GM21515 (cell line): ENCODE results near the gene EIF1AD.
"Not testable (repeated sequence)": the region's sequence is repeated elsewhere in the genome, so short reads cannot be mapped to it uniquely, and the experiment has no call there.

ENCODE experiments used
- ATAC-seq: cut with Tn5 transposase; IDR thresholded peaks from one replicate; pipeline ENCODE4 v1.9.1; 2021; ENCODE audit not compliant: unreplicated experiment

The EIF1AD gene

DNA sequence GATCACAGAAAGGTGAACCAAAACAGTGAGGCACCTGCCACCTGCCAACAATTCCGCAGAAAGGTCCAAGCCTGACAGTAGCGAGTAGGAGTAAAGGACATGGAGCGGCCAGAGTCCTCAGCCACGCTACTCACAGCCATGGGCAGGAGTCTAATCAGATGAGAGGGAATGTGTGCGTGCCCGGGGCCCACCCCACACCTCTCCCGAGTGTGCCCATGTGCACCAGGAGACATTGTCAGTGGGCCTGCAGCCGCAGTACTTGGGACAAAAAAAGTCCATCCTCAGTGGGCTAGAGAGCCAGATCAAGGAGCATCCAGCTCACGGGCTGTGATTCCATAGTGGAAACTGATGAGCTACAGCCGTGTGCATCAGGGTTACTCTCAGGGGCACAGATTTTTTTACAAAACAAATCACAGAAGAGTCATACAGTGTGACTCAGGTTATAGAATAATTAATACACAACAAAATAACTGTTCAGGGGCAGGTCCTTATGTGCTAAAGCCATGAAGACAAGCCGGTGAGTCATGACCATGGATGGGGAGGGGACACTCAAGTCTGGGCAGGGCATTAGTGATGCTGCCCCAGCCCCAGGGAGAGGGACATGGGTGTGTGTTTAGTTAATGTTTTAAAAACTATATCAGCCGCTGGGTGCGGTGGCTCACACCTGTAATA is 28.4 kb downstream of the EIF1AD start:
- no peak for ATAC-seq

DNA sequence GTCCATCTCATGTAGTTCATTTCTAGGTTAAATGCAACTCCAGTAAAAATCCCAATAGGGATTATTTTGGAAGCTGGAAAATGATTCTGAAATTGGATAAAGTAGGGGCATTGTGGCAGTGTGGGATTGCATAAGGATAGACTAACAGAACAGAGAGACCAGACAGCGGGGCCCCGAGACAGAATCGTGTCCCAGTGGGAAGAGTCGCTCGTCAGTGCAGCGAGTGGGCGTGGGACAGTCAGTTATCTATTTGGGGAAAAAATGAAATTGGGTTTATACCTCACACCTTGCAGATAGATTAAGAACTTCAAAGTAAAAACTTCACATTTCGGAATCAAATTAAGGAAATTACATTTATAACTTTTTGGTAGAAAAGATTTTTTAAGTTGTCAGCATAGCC is 29.8 kb downstream of the EIF1AD start:
- no peak for ATAC-seq

DNA sequence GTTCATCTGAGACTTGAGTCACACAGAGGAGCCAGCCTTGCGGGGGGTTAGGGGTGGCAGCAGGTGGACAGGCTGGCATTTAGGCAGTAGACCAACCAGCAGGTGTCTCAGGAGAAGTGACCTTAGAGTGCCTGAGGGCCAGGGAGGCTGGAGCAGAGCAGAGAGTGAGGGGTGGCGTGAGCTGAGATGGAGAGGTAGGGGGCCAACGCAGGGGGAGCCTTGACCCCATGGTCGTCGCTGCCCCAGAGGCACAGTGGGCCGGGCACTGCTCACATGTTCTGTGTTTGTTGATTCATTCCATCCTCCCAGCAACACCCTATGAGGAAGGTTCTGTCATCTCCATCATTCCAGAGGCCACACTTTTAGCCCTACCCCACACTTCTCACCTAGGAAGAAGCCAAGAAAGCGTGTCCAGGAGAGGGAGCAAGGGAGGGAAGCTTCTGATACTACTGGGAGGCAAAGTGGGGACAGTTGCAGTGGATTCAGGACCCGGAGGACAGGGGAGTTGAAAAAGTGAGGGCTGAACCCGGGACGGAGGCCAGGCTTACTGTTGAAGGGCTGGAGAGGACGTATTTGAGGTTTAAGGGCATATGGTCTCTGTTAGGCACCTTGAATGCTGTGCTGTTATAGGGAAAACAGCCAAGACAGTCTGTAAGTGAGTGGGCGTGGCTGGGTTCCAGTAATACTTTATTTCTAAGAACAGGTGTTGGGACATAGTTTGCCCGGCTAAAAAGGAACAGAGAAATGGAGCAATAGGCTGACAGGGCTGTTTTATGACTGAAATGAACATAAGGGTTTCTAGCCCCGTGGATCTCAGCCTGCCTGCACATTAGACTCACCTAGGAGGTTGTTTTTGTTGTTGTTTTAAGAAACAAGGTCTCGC is 33.1 kb downstream of the EIF1AD start:
- ATAC-seq, result no peak

GRCh38 chr11:65967329-65967934 is 34.5 kb downstream of the EIF1AD start:
- no peak for ATAC-seq

DNA sequence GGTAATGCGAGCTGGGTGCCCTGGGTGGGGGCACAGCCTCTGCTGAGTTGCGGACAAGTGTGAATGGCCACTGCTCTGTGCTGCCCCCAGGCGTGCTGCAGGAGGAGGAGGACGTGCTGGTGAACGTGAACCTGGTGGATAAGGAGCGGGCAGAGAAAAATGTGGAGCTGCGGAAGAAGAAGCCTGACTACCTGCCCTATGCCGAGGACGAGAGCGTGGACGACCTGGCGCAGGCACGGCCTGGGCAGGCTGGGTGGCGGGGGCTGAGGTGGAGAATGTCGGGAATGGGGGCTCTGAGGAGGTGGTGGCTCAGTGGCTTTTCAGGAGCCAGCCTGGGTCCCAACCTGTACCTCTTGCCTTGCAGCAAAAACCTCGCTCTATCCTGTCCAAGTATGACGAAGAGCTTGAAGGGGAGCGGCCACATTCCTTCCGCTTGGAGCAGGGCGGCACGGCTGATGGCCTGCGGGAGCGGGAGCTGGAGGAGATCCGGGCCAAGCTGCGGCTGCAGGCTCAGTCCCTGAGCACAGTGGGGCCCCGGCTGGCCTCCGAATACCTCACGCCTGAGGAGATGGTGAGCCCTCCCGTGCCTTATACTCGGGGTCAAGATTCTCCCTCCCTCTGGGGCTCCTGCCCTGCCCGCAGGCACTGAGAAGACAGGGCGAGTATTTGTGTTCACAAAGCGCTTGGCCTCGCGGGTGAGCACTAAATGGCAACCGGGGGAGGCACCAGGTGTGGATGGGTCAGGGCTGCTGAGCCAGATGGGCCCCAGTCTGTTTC is 35.8 kb downstream of the EIF1AD start:
- no peak for ATAC-seq

DNA sequence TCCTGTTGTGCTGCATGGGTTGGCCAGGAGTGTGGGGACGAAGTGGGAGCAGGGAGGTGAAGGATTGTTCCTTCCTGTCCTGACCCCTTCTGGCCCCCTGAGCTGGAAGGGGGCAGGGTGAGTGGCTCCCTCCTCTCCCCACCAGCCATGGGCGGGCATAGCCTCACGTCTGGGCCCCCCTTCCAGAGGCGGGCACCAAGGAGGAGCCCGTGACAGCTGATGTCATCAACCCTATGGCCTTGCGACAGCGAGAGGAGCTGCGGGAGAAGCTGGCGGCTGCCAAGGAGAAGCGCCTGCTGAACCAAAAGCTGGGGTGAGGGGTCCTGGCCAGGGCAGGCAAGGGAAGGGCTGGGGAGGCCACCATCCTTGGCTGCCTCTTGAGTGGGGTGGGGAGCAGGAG is 37.1 kb downstream of the EIF1AD start:
- no peak for ATAC-seq

DNA sequence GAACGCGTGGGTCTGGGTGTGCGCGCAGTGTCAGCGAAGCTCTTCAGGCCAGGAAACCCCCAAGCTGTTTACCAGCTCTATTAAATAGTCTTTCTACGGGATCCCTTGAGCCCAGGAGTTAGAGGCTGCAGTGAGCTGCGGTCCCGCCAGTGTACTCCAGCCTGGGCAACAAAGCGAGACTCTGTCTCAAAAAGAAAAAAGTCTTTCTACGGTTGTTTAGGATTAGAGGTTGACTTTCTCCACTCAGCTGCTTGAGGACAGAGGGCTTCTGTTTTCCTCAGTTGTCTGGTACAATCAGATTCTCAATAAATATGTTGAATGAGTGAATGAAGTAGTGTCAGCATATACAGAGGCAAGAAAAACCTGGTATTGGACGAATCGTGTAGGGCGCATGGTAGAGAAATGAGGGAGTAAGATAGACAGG is 39.8 kb downstream of the EIF1AD start:
- no peak for ATAC-seq

GRCh38 chr11:65961267-65962140 is 40.5 kb downstream of the EIF1AD start, which contains the start of gene SART1:
Gene SART1, plus strand, starts transcription at chr11:65961734. Its CDS starts 47 bp downstream, at chr11:65961781.
- ATAC-seq, result peak; percentile 73

DNA sequence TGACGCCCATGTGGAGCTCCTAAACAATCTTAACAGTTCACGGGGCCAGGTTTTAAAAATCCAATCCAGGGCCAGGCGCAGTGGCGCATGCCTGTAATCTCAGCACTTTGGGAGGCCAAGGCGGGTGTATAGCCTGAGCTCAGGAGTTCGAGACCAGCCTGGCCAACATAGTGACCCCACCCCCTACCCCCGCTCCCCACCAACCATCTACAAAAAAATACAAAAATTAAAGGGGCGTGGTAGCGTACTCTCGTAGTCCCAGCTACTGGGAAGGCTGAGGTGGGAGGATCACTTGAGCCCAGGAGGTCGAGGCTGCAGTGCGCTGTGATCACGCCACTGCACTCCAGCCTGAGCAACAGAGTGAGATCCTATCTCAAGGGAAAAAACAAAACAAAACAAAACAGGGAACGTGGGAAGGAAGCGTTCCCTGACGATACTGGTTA is 41.1 kb downstream of the EIF1AD start:
- ATAC-seq, result no peak

DNA sequence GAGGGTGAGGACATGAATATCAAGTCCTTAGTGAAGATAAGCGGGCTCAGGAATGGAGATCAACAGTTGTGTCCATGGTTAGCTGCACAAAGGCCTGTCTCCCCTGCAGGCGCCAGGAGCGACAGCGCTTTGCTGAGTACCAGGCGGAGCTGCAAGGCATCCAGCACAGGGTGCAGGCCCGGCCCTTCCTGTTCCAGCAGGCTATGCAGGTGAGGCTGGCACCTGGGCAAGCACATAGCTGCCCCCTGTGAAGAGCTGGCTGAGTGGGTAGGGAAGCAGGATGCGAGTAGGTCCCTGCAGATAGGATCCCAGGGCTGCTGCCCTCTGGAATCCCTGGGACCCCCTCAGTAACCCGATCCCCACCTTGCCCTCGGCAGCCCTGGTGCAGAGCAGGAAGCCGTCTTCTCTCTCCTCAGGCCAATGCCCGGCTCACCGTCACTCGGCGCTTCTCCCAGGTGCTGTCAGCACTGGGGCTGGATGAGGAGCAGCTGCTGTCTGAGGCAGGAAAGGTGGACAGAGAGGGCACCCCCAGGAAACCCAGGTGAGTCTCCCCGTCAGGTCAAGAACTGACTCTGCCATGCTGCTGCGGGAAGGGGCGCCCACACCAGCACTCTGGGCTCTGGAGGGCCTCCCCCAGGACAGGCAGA is 43.1 kb downstream of the EIF1AD start:
- ATAC-seq, result no peak

DNA sequence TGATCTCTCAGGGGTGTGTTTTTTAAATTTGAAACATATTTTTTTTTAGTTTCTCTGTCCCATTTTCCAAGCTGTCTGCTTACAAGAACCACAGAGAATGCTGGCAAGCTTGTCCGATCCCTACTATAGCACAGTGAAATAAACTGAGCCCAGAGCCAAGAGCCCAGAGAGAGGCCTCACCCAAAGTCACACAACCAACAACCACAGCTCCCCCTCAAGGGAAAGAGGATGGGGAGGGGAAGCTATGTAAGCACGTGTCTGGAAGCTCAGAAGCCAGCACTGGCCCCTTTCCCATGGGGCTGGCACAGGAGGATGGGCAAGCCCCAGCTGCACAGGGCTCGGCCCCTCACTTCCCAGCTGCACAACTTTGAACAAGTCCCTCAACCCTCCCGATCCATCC is 43.7 kb downstream of the EIF1AD start:
- no peak for ATAC-seq

- ATAC-seq, result no peak
Measured at GRCh38 chr11:65954771-65955170, 47.2 kb downstream of the EIF1AD start.

GRCh38 chr11:65953471-65953870 is 48.5 kb downstream of the EIF1AD start:
- ATAC-seq, result no peak

GRCh38 chr11:65952052-65952521 is 49.9 kb downstream of the EIF1AD start:
- no peak for ATAC-seq

DNA sequence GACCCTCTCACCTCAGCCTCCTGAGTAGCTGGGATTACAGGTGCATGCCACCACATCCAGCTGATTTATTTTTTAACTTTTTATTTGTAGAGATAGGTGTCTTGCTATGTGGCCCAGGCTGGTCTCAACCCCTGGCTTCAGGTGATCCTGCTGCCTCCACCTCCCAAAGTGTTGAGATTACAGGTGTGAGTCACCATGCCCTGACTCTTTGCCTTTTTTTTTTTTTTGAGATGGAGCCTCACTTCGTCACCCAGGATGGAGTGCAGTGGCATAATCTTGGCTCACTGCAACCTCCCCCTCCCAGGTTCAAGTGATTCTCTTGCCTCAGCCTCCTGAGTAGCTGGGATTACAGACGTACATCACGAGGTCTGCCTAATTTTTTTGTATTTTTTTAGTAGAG is 50.3 kb downstream of the EIF1AD start:
- not testable (repeated sequence) for ATAC-seq

GRCh38 chr11:65950711-65951110 is 51.2 kb downstream of the EIF1AD start:
- ATAC-seq, result not testable (repeated sequence)

- ATAC-seq, result no peak
Measured at GRCh38 chr11:65947603-65948125, 54.3 kb downstream of the EIF1AD start.

DNA sequence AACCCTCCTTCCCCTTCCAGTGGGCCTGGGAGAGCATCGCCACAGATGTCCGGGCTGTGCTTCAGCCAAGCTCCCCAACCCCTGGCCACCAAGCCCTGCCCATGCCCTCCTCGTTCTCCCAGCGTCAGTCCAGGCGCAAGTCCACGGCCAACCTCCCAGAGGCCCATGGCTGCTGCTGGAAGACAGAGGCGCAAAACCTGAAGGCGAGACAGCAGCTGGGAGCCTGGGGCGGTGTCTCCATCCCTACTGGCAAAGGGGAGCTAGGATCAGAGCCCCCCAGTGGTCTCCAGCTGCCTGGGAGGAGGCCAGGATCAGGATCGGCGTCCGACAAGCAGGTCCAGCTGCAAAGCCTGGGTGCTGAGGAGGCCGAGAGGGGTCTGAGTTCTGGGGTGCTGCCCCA is 54.8 kb downstream of the EIF1AD start:
- ATAC-seq, result no peak

DNA sequence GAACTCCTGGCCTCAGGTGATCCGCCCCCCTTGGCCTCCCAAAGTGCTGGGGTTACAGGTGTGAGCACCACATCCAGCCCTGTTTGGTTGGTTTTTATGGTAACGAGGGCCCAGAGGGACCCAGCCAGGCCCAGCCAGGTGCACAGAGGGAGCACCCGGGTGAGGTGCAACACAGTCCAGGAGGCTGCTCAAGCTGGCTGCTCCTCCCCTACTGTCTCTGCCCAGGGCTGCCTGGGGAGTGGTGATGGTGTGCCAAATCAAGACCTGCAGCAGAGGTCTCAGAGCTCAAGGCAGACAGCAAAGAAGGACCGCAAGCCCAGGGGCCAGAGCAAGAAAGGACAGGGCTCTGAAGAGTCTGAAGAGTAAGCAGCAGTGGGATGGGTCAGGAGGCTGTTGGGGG is 55.3 kb downstream of the EIF1AD start:
- no peak for ATAC-seq
